GM21825 (cell line): ENCODE data around the gene SERGEF.

Experiments
- ATAC-seq: cut with Tn5 transposase; IDR thresholded peaks from one replicate; pipeline ENCODE4 v1.9.1; 2021; ENCODE audit warnings: mild to moderate bottlenecking, moderate library complexity; ENCODE audit not compliant: unreplicated experiment

The SERGEF gene

DNA sequence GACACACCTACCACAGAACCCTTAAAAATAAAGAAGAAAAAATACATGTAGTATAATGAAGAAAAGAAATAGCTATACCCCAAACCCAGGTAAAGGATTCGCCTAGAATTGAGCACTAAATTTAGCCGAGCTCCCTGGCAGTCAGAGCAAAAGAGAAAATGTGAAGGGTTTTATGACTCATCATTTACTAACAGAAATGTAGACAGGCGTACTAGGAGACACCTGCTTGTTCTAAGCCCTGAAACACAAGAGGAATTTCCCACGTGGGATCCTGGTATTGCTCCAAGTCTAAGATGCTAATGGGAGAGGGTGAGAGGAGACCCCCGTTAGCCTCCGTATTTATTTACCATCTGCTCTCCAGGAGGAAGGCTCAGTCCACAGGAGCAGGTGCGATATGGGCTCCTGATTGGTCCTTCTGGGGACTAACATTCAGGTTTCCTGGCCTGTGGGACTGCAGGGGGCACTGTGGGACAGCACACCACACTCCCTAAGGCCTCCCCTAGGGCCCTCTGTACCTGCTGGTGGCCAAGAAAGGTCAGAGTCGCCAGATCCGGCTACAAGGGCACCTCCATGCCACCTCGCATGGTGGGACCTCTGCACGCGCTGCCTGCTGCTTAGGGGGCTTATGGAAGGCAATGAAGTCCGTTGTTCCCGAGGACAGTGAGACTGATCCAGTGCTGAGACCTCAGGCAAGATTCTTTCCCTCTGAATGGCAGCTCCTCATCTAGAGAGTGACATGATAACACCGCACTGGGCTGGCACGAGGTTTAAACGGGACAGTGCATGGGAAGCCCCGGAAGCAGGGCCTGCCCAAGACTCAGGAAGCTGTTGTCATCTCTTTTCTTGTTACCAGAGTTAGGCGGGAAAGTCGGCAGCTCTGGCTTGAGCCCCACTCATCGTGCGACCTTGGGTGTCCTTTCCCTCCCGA lies 252.5 kb downstream of the SERGEF start:
- peak; percentile 60 for ATAC-seq

DNA sequence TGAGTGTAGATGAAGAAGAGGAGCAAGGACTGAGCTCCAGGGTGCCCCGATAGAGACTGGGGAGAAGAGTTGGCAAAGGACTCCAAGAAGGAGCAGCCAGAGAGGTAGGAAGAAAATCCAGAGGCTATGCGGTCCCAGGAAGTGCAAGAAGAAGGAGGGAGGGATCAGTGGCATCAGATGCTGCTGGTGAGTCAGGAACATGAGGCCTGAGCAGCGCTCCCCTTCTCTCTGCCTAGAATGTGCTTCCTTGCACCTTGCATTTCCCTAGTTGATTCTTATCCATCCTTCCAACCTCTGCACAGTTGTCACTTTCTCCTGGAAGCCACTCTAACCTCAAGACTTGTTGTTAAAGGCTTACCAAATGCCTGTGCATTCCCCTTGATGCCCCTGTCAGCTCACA lies 257.0 kb downstream of the SERGEF start:
- ATAC-seq = no peak

DNA sequence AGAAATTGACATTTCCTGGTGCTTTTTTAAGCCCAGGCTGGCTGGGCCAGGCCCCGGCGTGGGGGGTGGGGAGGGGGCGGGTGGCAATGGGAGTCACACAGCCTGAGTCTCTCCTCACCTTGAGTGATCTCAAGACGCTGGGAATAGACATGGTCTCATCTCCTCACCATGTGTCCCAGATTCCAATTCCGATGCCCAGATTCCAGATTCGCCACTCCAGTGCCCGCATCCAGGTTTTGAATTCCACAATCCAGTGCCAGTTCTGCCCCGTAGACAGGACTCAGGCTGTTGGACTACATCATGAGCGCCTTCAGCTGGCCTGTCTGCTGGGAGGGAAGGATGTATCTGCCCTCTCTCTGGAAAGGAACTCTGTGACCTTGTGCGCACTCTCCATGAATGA lies 259.2 kb downstream of the SERGEF start:
- ATAC-seq = no peak

DNA sequence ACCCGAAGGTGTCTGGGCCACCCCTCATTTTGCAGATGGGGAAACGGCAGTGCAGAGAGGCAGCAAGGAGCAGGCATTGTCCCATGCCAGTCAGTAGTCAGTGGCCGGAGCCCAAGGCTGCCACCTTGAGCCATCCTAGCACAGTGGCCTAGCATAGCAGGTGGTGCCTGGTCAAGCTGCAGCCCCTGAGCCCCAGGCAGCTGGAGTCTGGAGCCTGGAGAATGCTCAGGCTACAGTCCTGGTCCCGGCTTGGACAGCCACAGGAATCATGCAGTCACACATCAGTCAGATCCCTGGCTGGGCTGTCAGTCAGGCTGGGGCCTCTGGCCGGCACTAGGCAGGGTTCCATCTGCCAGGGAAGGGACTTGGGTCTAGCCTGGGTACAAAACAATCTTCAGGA lies 259.7 kb downstream of the SERGEF start:
- no peak for ATAC-seq

DNA sequence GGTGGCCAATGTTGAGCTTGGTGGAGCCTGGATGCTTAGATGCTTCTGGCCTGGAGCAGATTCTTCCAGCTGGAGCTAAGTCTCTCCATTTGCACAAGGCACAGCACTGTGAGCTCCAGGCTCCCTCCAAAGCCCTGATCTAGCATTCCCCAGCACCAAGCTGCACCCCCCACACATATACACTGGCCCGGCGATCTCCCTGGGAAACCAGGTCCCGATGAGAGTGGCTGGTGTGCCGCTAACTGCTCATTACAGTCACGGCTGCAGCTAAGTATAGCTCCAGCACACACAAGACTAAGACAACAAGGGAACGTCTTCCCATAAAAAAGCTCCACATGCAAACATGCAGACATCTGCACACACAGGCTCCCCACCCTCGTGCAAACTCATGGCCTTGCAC lies 260.7 kb downstream of the SERGEF start:
- ATAC-seq = no peak

DNA sequence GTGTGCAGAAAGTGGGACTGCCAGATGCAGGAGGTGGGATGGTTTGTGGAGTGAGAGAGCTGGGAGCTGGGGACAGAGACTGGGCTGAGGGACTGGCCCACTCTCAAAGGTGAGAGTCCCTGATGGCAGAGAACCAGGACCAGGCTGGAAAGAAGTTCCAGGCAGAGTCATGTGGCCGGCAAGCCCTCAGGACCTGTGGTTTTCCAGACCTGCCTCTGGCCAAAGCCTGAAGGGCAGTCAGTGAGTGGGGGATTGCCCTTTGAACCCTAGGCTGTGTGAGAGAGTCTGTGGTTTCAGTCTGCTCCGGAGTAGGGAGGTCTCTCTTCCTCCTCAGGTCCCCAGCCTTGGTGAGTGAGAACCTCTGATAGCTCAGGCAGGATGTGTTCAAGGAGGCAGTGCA lies 261.3 kb downstream of the SERGEF start:
- ATAC-seq = no peak

DNA sequence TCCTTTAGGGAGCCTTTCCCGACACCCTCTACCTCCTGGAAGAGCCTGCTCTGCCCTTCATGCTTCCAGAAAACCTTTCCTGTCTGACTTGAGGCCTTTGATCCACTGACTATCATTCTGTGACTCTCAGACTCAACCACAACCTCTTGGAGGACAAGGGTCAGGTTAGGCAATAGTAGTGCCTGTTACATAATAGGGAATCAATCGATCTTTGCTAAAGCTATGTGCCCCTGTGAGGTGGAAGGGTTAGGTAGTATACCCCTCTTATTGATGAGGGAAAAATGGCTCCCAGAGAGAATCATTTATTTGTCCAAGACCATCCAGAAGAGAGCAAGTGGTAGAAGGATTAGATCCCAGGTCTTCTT lies 262.1 kb downstream of the SERGEF start:
- ATAC-seq = no peak

DNA sequence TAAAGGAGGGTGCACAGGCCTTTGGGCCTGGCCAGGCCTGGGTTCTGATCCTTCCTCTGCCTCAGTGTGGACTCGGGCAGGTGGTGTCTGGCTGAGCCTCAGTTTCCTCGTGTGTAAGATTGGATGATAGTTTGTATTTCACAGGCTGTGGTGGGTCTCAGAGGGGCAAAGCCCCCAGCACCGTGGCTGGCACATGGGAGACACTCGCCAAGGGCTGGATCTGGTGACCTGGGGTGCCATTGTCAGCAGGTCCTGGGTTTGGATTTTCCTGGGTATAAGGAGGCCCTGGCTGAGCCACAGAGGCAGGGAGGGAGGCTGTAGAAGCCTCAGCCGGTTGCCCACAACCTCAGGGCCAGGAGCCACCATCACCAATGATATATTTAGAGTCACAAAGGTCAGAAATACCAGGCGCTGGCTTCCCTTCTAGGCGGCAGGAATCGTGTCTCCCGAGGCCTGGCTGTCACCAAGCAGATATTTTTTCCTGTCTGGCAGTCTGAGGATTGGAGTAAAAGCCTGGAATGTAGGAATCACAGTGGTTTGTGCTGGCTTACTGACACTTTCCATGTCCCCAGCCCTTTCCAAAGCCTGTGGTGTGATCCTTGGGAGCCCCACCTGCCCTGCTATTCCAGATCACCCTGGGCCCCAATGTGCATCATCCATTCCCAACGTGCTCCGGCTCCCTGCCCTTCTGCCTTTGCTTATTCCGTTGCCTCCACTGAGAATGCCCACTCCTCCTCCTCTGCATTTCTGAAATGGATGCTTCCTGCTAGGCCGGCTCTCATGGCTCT lies 262.6 kb downstream of the SERGEF start:
- ATAC-seq = no peak

DNA sequence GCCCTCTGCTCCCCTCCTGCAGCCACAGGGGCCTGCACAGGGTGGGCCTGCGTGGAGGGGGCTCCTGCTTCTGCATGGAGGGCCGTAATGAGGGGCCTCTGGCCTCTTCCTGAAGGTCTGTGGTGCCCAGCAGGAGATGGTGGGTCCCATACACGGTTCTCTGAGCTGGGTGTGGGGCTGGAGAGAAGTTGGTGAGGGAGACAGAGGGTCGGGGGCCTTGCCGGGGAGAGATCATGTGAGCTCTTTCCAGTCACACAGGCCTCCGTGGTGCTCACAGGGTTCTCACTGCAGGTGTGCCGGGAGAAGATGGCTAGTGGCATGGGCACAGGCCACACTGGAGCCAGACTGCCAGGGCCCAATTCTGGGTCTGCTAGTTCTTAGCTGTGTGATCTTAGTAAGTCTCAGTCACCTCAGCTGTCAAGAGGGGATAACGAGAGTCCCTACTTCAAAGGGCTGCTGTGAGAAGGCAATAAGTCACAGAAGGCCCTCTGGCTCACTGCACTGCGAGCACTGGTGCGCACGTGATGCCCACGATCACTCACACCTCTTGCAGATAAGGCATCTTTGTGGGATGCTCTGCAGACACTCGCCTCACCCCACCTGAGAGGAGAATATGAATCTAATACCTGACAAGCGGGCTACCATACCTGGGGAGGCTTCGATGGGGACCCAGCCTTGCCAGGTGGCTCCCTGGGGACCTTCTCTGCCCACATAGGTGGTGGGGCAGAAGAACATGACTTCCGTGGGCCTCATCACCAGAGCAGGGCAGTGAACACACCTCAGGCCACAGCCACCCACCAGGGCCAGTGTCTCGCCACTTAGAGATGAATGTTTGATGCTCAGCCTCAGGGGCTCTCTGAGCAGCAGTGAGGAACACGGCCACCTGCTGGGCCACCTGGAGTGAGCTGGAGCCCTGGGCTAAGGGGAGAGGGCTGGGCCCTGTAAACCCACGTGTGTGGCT lies 263.8 kb downstream of the SERGEF start:
- no peak for ATAC-seq

DNA sequence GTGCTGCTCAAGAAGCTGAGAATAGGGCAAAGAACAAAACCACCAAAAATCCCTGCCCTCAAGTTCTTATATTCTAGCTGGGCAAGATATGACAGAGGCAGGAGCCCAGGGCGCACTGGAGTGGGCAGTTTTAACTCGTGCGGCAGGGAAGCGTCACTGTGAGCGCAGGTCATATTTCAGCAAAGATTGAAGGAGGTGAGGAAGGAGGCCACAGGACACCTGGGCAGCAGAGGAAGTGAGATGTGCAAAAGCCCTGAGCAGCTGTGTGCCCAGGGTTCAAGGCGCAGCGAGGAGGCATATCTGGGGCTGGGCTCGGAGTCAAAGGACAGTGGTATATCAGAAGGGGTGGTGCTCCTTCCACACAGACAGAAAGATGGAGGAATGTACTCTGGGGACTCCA lies 264.8 kb downstream of the SERGEF start:
- ATAC-seq = no peak

DNA sequence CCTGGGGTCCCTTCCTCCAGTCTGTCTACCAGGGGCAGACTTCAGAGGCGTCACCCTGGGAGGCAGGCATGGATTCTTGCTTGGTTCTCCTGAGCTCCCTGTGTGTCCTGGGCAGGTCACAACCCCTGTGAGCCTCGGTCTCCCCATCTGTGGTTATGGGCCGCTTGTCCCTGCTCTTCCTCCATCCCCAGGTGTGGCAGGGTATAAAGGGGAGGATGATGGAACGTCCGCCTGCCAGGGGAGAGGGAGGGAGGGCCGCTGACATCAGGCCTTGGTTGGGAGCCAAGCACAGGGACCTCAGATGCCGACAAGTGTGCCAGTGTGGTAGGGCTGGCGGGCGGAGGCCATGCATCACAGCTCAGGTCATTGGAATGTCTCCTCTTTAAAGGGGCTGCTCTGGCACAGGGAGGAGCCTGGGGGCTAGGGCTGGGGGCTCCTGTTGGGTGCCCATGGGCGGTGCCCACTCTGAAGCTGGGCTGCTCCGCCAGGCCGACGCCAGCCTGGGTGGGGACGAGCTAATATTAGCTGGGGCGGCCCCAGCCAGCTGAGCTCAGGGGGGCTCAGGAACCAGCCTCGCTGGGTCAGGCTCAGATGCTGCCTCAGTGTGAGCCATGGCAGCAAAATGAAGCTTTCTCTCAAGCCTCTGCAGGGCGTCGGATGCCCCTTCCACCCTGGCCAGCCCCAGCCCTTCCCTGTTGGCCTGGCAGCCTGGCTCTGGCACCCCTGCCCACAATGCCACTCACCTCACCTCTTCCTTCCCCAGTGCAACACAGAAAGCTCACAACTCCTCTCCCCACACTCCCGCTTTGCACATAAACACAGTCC lies 265.5 kb downstream of the SERGEF start:
- no peak for ATAC-seq

DNA sequence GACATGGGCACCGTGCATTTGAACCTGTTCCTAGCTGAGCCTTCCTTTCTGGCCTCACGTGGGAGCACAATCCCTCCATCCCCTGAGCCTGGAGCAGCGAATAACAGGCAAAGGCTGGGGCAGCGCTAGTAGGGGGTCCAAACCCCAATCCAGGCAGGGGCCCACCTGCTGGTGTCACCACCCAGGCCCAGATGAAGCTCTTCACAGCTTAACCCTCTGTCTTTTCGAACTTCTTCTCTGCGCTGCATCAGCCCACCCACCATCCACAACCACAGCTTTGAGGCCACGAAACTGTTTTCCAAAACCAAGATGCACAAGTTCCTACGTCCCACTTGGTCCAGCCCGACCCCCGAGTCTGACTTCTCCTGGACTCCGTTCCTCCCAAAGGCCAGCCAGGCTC lies 266.8 kb downstream of the SERGEF start:
- ATAC-seq = no peak

DNA sequence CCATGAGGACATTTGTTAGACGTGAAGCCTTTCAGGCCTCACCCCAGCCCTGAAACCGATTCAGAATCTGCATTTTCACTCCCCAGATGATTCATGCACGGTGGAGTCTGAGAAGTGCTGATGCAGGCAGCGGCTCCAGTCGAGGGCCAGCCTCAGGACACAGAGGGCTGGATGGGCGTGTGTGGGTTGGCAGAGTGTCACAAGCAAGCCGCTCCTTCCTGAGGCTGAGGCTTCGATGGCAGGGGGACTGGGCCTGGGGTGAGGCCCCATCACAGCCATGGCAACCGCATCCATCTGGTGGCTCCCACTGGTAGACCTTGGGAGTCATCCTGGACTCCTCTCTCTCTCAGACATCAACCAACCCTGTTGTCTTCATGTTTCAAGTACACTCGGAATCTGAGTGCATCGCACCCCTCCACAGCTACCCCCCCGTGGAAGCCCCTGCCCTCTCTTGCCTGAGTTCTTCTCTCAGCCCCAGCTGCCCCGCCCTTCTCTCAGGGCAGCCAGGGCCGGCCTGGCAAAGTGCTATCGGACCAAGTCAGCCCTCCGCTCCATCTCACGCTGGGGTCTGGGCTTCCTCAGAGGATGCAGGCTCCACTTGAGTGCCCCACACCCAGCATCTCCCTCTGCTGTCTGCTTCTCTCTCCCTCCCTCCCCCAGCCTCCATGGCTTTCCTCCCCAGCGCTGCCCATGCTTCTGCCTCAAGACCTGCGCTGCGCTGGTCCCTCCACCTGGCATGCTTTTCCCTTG lies 267.6 kb downstream of the SERGEF start:
- no peak for ATAC-seq

DNA sequence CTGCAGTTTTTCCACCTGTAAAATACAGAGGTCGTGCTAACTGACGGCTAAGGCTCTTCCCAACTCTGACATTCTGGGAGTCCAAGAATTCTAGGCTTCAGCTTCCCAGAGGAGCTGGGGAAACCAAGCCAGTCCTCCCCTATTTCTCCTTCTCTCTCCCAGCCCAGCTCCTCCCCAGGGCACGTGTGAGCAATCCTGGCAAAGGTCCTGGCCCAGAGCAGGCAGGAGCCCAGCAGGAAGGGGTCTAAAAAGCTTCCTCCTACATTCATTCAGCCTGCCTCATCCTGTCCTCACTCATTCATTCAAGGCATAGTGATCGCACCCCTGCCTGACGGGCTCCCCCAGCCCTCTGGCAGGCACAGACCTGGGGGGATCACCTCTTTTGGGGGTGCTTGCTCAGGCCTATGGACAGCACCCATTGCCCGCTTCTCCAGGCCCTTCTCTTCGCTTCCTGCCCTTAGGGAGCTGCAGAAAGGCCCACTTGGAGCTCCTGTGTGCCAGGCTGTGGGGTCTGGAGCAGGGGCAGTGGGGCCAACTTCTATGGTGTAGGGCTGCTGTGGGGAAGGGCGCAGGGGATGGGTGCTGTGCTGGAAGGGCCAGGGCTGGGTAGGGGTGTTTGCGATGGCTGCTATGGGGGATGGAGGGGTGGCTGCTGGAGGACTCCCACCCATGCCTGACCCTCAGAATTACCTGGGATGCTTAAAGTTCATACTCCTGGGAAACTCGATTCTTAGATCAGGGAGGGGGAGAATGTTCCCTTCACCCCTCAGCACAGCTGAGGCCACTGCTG lies 268.5 kb downstream of the SERGEF start:
- no peak for ATAC-seq

DNA sequence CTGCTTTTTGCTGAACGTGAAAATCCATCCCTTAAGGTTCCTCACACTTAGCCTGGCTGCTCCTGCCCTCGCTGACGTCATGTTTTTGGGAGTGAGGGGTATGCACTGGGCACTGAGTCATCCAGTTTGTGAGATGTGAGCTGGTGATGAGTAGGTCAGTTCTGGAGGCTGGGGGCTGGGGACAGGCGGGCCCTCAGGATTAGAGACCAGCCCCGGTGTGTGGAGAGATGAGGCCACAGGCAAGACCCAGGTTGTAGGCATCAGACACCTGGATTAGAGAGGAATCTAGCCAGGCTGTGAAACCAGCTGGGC lies 269.1 kb downstream of the SERGEF start:
- ATAC-seq = no peak

DNA sequence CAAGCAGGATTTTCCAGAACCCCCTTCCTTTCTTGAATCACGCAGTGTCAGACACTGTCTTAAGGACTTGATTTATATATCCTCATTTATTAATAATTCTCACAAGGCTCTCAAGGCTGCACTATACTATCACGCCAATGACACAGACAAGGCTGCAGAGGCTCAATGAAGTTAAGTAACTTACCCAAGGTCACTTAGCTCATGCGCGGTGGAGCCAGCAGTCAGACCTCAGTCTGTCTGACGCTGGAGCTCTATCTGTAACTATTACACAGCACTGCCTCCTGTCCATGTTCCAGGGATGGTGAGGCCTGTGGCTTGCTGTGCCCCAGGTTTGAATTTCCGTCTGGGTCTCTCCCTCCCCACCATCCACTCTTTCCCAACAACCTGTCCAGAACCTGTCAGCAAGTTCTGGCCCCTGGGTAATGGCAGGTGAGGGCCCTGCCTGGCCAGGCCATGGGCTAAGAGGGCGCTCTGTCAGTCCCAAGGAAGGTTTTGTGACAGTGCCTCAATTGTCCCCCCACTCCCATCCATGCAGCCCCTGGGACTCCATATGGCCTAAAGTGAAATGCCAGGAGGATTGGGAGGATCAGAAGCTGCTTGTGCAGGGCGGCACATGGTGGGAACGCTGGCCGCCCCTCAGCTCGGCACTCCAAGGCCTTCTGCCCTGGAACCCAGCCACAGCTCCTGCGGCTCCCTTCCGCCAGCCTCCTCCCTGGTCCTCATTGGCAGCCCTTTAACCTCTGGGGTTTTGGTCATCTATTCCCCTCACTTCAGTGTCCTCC lies 269.6 kb downstream of the SERGEF start:
- ATAC-seq = no peak

DNA sequence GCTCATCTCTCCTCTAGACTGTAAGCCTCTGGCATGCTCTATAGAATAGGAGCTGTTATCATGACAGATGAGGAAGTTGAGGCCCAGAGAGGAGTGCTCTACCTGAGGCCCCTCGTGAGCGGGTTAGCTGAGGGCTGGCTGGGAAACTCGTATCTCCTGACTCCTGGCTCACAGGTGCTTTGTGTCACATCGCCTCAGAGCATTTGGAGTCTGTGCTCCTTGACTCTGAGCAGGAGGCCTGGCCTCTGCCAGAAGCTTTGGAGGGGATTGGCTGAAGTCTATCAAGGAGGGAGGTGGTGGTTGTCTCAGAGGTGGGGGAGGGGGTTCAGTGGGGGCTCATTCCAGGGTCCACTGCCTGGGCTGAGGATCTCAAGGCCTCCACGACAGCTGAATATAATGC lies 270.8 kb downstream of the SERGEF start:
- no peak for ATAC-seq

DNA sequence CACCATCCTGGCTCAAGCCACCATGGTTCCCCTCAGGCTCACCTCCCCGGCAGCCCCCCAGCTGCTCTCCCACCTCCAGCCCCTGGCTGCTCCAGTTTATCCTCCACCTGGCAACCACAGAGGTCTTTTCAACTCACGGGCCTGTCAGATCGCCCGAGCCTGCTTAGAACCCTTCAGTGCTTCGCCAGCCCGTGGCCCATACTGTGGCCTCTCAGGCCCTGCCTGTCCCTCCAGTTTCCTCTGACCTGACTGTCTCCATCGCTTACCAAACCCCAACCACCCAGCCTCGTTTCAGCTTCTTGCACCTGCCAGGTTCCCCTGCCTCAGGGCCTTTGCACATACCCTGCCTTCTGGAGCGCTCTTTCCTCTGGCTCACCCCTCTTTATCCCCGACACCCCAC lies 271.4 kb downstream of the SERGEF start:
- ATAC-seq = no peak
